SU-DHL-6 (cell line): Measurements from ENCODE around the gene ATE1.

Experiments
- H2AFZ ChIP-seq: fragments of 200-600 bp; sonication (generic); 2 replicates; pipeline ENCODE4 v1.6.1; 2014; ENCODE audit warnings: low read depth, mild to moderate bottlenecking, moderate library complexity, mixed read lengths, antibody characterized with exemption, low read length; ENCODE audit not compliant: severe bottlenecking
- H3F3A ChIP-seq: fragments of 200-600 bp; shearing (Covaris generic); 2 replicates; pipeline ENCODE4 v1.6.0; 2016; ENCODE audit warnings: antibody characterized with exemption, mild to moderate bottlenecking; ENCODE audit not compliant: insufficient read depth
- H3K27ac ChIP-seq: fragments of 200-600 bp; sonication (generic); 2 replicates; pipeline ENCODE4 v1.5.1; 2016; ENCODE audit warnings: low read depth, mild to moderate bottlenecking, low read length, moderate library complexity, mixed read lengths
- H3K27me3 ChIP-seq: fragments of 200-600 bp; sonication (generic), shearing (Covaris generic); 2 replicates; pipeline ENCODE4 v1.6.0; 2014; ENCODE audit warnings: mild to moderate bottlenecking, low read length
- H3K36me3 ChIP-seq: fragments of 200-600 bp; sonication (generic); 2 replicates; pipeline ENCODE4 v1.6.1; 2014; ENCODE audit warnings: mild to moderate bottlenecking, low read length, mixed read lengths
- H3K4me2 ChIP-seq: fragments of 300-600, 200-600 bp; shearing (Covaris generic), sonication (generic); 2 replicates; pipeline ENCODE4 v1.6.0; 2014; ENCODE audit warnings: low read length, low read depth, mild to moderate bottlenecking; ENCODE audit not compliant: poor library complexity, severe bottlenecking
- H3K4me3 ChIP-seq: fragments of 200-600 bp; sonication (generic); 2 replicates; pipeline ENCODE4 v1.5.1; 2014; ENCODE audit warnings: antibody characterized with exemption, low read length, mild to moderate bottlenecking, mixed read lengths; ENCODE audit not compliant: insufficient read depth, poor library complexity, severe bottlenecking
- H3K79me2 ChIP-seq: fragments of 200-600 bp; sonication (generic); 2 replicates; pipeline ENCODE4 v1.6.1; 2014; ENCODE audit warnings: mild to moderate bottlenecking, low read length, moderate library complexity; ENCODE audit not compliant: insufficient read depth
- H3K9ac ChIP-seq: fragments of 200-600 bp; sonication (generic); 2 replicates; pipeline ENCODE4 v1.7.0; 2014; ENCODE audit warnings: mild to moderate bottlenecking, low read length
- H3K9me2 ChIP-seq: fragments of 200-600 bp; sonication (generic); replicated peaks from 2 replicates; pipeline ENCODE4 v1.6.1; 2014; ENCODE audit warnings: low read length; ENCODE audit not compliant: insufficient read depth
- H3K9me3 ChIP-seq: fragments of 200-600 bp; sonication (generic); 2 replicates; pipeline ENCODE4 v1.6.1; 2014; ENCODE audit warnings: low read length, mixed read lengths; ENCODE audit not compliant: insufficient read depth
- H4K20me1 ChIP-seq: fragments of 200-600 bp; sonication (generic); 2 replicates; pipeline ENCODE4 v1.6.1; 2014; ENCODE audit warnings: low read depth, mild to moderate bottlenecking, antibody characterized with exemption, low read length, moderate library complexity, mixed read lengths
- EZH2phosphoT487 ChIP-seq: fragments of 200-600 bp; sonication (generic), shearing (Covaris generic); conservative IDR thresholded peaks from 2 replicates; pipeline ENCODE4 v1.6.1; 2018; ENCODE audit warnings: mild to moderate bottlenecking, antibody characterized with exemption, low read length, moderate library complexity, mixed read lengths
- TF ChIP-seq, protein P1 (sequence below): fragments of 200-600 bp; sonication (generic); IDR thresholded peaks from one replicate; pipeline ENCODE4 v1.5.1; 2017; ENCODE audit warnings: antibody characterized with exemption, mild to moderate bottlenecking, low read length, moderate library complexity; ENCODE audit not compliant: insufficient read depth, poor library complexity, severe bottlenecking

ATE1 gene

DNA sequence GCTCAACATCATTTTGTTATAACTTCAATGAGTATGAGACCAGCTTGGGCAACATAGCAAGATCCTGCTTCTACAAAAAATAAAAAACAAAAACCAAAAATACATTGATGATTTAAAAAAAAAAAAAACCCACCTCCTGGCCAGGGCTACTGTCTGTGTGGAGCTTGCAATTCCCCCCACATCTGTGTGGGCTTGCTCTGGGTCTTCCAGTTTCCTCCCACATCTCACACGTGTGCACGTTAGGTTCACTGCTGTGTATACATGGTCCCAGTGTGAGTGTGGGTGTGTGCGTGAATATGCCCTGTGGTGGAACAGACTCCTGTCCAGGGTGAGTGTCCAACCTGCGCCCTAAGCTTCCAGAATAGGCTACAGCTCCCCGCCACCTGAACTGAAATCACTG, 41.6 kb downstream of the ATE1 start:
- H3K9me2 ChIP-seq: no peaks in the 10 kb centered on the region
- no peaks in the 10 kb centered on the region for H3K9me3 ChIP-seq
- no peak for TF ChIP-seq EZH2phosphoT487
- TF ChIP-seq, protein P1, sequence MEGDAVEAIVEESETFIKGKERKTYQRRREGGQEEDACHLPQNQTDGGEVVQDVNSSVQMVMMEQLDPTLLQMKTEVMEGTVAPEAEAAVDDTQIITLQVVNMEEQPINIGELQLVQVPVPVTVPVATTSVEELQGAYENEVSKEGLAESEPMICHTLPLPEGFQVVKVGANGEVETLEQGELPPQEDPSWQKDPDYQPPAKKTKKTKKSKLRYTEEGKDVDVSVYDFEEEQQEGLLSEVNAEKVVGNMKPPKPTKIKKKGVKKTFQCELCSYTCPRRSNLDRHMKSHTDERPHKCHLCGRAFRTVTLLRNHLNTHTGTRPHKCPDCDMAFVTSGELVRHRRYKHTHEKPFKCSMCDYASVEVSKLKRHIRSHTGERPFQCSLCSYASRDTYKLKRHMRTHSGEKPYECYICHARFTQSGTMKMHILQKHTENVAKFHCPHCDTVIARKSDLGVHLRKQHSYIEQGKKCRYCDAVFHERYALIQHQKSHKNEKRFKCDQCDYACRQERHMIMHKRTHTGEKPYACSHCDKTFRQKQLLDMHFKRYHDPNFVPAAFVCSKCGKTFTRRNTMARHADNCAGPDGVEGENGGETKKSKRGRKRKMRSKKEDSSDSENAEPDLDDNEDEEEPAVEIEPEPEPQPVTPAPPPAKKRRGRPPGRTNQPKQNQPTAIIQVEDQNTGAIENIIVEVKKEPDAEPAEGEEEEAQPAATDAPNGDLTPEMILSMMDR: no peak
- H3K9ac ChIP-seq: no peak overlapping the region
- no peak overlapping the region for H2AFZ ChIP-seq
- H4K20me1 ChIP-seq: no peaks in the 10 kb centered on the region
- H3K4me2 ChIP-seq: no peak overlapping the region
- H3K4me3 ChIP-seq: no peak overlapping the region
- no peaks in the 10 kb centered on the region for H3K36me3 ChIP-seq
- no peaks in the 10 kb centered on the region for H3K79me2 ChIP-seq
- no peaks in the 10 kb centered on the region for H3K27me3 ChIP-seq
- H3K27ac ChIP-seq: no peak overlapping the region
- H3F3A ChIP-seq: no peaks in the 10 kb centered on the region; the same call in 1 of the 2 replicates

DNA sequence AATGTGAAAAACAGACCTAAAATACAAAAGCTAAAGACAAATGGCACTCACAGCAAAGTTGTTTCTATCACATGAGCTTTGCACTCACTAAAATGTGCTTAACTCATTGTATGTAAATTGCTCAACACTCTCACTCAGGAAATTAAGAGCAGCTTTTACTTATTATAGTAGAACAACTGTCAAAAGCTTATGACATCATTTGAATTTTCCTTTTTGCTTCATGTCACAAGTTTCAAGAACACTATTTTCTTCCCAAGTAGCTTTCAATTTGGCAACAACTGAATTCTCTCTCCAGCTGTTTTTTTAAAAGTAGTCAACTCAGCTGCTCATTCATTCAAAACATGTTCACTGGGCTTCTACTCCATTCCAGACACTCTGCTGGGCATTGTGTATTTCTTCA, 46.9 kb downstream of the ATE1 start:
- H3K79me2 ChIP-seq: no peaks in the 10 kb centered on the region
- H3K4me2 ChIP-seq: no peak overlapping the region
- H3K27me3 ChIP-seq: no peaks in the 10 kb centered on the region
- no peaks in the 10 kb centered on the region for H3K9me3 ChIP-seq
- no peak overlapping the region for H3K27ac ChIP-seq
- H3K36me3 ChIP-seq: no peaks in the 10 kb centered on the region
- no peaks in the 10 kb centered on the region for H3K9me2 ChIP-seq
- no peaks in the 10 kb centered on the region for H3F3A ChIP-seq
- H3K9ac ChIP-seq: no peak overlapping the region
- no peaks in the 10 kb centered on the region for H4K20me1 ChIP-seq
- H3K4me3 ChIP-seq: no peak overlapping the region
- no peak overlapping the region for H2AFZ ChIP-seq
- TF ChIP-seq, protein P1: no peak
- no peak for TF ChIP-seq EZH2phosphoT487

DNA sequence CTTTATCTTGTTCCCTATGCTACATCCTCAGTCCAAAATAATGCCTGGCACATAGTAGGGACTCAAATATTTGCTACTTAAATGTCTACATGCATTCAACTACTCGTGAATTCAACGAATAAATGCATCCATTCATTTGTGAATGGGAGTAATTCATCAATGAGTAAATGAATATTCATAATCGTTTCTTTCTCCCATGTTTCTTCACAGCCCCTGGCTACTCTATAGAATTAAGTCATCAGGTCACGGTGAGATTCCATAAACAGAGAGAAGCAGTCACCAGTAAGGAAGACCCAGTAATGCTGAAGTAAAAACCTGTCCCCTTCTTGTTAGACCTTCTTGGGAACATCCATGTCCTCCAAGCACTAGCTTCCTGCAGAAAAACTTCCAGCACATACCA, 48.4 kb downstream of the ATE1 start:
- Histone ChIP-seq H3K9me2 (no peaks in the 10 kb centered on the region), H3K4me3 (no peak overlapping the region), H3F3A (no peaks in the 10 kb centered on the region), H2AFZ (no peak overlapping the region), H3K9me3 (no peaks in the 10 kb centered on the region), H4K20me1 (no peaks in the 10 kb centered on the region), H3K79me2 (no peaks in the 10 kb centered on the region), H3K27ac (no peak overlapping the region), H3K36me3 (no peaks in the 10 kb centered on the region), H3K9ac (no peak overlapping the region), H3K27me3 (no peaks in the 10 kb centered on the region), H3K4me2 (no peak overlapping the region)
- no peak for TF ChIP-seq EZH2phosphoT487
- TF ChIP-seq, protein P1: no peak
